Duodenal mucosa (tissue), 2 donors: Measurements from ENCODE around the gene CDX2.

Experiments used
- H3K27ac ChIP-seq: one replicate; pipeline ENCODE4 v1.7.0; 2013; ENCODE audit warnings: low read depth, low read length
- H3K27me3 ChIP-seq, 2 donors: one replicate each; pipeline ENCODE4 v1.7.0; 2013; ENCODE audit warnings: low read length in 2 of 2, control low read depth in 1 of 2; ENCODE audit not compliant: insufficient read depth in 2 of 2, control insufficient read depth in 1 of 2
- H3K36me3 ChIP-seq, 2 donors: one replicate each; pipeline ENCODE4 v1.7.0; 2013; ENCODE audit warnings: low read length in 2 of 2, control low read depth in 1 of 2; ENCODE audit not compliant: insufficient read depth in 2 of 2, control insufficient read depth in 1 of 2
- H3K4me1 ChIP-seq, 2 donors: one replicate each; pipeline ENCODE4 v1.7.0; 2013; ENCODE audit warnings: low read length in 2 of 2, control low read depth in 1 of 2; ENCODE audit not compliant: insufficient read depth in 2 of 2, control insufficient read depth in 1 of 2
- H3K4me3 ChIP-seq, 2 donors: one replicate each; pipeline ENCODE4 v1.7.0; 2013; ENCODE audit warnings: low read length in 2 of 2, low read depth in 1 of 2
- H3K9ac ChIP-seq, 2 donors: one replicate each; pipeline ENCODE4 v1.7.0; 2013; ENCODE audit warnings: low read length in 2 of 2, low read depth in 1 of 2
- H3K9me3 ChIP-seq, 2 donors: one replicate each; pipeline ENCODE4 v1.7.0; 2013; ENCODE audit warnings: low read length in 2 of 2, control low read depth in 1 of 2; ENCODE audit not compliant: control insufficient read depth in 1 of 2

Gene CDX2

DNA sequence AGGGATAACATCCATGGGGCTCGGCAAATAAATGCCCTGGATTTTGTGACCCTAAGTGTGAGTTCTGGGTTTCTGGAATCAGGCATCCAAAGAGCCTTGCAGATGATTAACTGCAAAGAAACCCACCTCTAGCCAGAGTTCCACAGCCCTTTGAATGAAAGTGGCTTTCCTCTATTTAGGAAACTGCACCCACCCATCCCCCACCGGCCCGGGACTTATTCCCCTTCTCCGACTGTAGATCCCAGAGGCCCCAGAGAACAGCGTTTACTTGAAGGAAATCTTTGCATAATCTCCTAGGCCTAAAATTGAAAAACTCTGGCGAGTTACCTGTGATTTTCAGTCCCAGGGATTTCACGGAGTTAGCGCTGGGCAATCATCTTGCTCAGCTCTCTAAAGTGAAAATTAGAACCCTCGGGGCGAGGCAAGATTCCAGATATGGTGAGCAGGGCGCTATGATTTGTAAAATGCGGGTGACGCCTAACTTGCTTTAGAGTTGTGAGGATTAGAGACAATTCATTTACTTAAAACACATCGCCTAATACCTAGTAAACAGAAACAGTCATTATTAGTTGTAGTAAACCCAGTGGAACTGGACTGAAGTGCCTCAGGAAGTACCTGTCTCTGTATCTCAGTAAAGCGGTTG lies 10.0 kb upstream of the CDX2 start:
- H3K27me3 ChIP-seq: peaks cover 17 to 36% of the 10 kb centered on the region in 2 donors
- H3K9ac ChIP-seq: peak overlapping the region; percentile 85 to 89
- peak overlapping the region; percentile 74 for H3K27ac ChIP-seq
- peaks cover 4 to 5% of the 10 kb centered on the region in 2 donors for H3K4me1 ChIP-seq
- H3K4me3 ChIP-seq: peak overlapping the region; percentile 64 to 74
- no peaks in the 10 kb centered on the region for H3K9me3 ChIP-seq
- no peaks in the 10 kb centered on the region for H3K36me3 ChIP-seq

DNA sequence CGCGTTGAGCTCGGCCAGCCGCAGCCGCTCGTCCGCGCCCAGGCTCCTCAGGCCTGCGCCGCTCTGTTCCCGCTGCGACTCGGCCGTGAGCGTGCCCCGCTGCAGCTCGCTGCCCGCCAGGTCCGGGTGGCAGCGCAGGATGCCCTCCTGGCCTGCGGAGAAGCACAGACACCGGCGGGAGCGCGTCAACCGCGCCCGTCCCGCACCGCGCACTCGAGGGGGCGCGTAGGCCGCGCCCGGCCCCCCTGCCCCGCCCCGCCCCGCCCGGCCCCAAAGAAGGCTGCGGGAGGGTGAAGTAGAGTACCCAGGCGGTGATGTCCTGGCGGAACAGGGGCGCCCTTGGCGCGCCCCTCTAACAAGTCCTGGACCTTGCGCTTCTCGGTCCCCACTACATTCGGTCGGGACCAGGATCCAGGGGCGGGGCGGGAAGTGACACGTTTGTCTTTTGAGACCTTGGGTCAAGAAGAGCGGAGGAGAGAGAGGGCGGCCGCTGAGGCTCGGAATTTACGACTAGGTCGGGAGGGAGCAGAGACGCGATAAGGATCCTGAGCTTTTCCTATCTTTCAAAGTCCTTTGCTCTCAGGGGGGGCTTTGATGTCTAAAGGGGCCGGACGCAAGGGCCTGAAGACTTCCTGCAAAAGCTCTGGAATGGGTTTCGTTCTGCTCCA lies 9.3 kb upstream of the CDX2 start:
- Histone ChIP-seq H3K27ac (peak overlapping the region; percentile 74), H3K9ac (peak overlapping the region; percentile 88 to 89), H3K9me3 (no peaks in the 10 kb centered on the region), H3K36me3 (no peaks in the 10 kb centered on the region), H3K4me1 (peaks cover 7 to 12% of the 10 kb centered on the region in 2 donors), H3K27me3 (peaks cover 17 to 39% of the 10 kb centered on the region in 2 donors), H3K4me3 (peak overlapping the region; percentile 70 to 74)

DNA sequence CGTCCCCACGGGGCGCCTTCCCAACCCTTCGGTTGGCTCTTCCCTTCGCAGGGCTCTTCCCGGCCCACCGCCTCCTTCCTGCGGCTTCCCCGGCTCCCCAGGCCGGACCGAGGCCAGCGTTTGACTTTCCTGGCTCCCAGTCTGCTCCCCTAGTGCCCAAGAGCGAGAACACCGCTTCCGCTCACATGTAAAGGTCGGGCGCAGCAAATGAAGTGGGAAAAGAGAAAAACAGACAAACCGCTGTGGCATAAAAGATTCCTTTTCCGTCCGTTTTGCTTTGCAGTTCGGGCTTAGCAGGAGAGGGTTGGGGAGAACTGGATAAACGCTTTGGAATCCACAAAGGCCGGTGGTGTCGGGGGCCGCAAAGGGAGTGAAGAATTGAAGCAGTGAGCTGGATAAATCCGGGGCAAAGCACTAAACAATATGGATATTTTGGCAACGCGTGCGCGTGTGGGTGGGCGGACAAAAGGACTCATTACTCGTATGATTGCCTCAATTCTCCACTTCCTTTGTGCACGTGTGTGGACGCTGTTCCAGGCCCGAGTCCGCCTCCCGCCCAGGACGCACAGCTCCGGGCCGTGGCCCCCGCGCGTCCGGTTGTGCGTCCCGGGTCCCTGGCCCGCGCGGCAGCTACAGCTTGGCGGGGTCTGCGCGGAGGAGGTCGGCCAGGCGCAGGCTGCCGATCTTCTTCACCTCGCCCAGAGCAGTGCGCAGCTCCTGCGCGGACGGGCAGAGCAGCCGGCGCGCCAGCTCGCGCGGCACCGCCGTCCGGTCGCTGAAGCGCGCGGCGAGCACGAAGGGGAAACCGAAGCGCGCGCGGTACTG lies 8.6 kb upstream of the CDX2 start:
- Histone ChIP-seq H3K27me3 (peaks cover 17 to 39% of the 10 kb centered on the region in 2 donors), H3K36me3 (no peaks in the 10 kb centered on the region), H3K4me1 (peaks cover 13 to 19% of the 10 kb centered on the region in 2 donors), H3K4me3 (peak overlapping the region; percentile 70 to 74), H3K9me3 (no peaks in the 10 kb centered on the region), H3K9ac (peak overlapping the region; percentile 88 to 89), H3K27ac (peak overlapping the region; percentile 74)

DNA sequence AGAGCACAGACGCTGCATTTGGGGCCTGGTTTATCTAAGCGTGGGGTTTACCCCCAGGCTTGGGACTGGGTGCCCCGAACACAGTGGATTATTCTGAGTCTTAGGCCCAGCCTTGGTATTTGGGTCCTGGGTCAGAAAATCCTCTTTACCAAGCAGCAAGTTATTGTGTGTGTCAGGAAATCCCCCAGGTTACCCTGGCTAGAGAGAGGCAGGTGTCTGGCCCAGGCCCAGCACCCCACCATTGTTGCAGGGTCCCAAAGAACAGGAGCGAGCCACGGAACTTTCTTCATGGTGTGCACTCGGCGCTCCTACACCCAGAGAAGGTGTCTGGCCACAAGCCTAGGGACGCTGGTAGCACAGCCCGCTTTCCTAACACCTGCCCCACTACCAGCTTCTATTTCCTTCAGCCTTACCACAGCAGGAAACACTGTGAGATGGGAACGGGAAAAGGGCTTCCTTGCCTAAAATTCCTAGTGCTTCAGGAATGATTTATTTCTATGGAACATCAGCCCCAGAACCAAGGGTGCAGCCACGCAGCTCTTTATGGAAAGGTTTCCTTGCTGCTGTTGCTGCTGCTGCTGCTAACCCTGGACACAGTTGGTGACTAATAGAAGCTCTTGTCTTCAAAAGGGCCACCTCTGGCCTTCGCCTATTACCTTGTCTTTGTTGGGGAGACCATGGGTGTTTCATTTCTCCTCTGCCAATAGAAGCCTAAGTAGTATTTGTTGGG lies 7.4 kb upstream of the CDX2 start:
- H3K36me3 ChIP-seq: no peaks in the 10 kb centered on the region
- H3K9me3 ChIP-seq: no peaks in the 10 kb centered on the region
- peak overlapping the region; percentile 63 for H3K27ac ChIP-seq
- peaks cover 25 to 35% of the 10 kb centered on the region in 2 donors for H3K27me3 ChIP-seq
- peak overlapping the region; percentile 88 to 89 for H3K9ac ChIP-seq
- peak overlapping the region; percentile 62 to 74 for H3K4me3 ChIP-seq
- H3K4me1 ChIP-seq: peaks cover 24 to 31% of the 10 kb centered on the region in 2 donors

DNA sequence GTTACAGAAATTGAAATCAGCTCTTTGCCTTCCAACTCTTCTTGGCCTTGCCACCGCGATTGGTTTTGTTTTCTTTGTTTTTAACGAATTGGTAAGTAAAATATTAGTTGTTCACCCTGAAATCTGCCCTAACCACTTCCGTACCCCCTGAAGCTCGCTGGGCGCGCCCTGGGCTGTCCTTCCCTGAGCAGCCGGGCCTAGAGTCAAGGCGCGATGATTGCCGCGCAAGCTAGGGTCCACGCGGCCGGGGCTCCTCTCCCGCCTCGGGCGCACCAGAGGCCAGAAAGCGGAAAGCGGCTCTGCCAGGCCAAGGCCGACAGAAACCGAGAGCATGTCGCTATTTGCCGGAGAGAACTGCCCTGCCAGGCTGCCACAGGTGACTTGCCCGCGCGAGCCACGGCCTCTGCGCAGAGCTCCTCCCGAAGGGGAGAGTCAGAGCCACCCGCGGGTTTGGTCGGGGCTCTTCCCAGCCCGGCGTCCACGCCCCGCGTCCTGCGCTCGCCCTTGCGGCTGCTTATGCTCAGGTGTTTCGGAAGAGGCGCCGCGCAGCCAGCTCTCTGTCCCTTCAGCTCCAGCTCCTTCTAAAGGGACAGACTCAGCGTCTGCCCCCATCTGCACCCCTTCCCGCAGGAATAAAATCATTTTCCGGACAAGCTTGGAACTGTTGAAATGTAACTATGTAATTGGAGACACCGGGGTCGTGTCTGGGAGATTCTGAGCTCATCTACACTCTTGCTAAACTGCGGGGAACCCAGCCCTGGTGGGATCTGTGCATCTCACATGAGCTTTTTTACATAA lies 6.6 kb upstream of the CDX2 start:
- Histone ChIP-seq H3K4me1 (peaks cover 31 to 37% of the 10 kb centered on the region in 2 donors), H3K27me3 (peaks cover 29 to 35% of the 10 kb centered on the region in 2 donors), H3K9me3 (no peaks in the 10 kb centered on the region), H3K9ac (peak overlapping the region; percentile 88 to 89), H3K4me3 (peak overlapping the region; percentile 62 to 74), H3K27ac (peak overlapping the region; percentile 63), H3K36me3 (no peaks in the 10 kb centered on the region)

DNA sequence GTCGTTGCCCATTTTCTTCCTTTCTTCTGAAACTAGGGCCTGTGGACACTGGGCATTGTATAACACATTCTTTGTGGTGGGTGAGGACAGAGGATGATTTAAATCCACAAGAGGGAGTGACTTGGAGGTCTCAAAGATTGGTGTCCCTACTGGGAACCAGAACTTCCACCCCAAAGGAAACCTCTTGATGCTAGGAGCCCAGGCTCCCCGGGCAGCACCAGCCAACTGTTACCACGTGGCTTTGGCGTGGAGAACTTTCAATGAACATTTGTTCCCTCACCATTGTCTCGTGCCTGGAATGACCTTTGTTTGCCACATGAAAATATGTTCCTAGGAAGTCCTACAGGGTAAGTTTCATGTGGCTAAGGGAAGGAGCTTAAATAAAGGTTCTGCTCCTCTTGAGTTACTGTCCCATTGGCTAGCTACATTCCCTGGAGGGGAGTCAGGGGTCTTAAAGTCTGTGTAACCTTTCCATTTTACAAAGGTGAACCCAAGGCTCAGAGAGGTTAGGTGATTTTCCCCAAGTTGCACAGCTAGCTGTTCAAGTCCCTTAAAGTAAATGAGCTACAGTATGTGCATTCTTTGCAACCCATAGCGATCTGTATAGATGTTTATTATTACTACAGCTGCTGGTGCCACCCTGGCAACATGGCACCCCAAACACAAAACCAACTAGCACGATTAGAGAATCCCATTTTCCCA lies 5.0 kb upstream of the CDX2 start:
- H3K27ac ChIP-seq: no peak overlapping the region
- H3K9me3 ChIP-seq: no peaks in the 10 kb centered on the region
- peaks cover 21 to 35% of the 10 kb centered on the region in 2 donors for H3K27me3 ChIP-seq
- H3K4me1 ChIP-seq: peaks cover 33 to 46% of the 10 kb centered on the region in 2 donors
- no peaks in the 10 kb centered on the region for H3K36me3 ChIP-seq
- H3K4me3 ChIP-seq: no peak overlapping the region
- no peak overlapping the region for H3K9ac ChIP-seq

DNA sequence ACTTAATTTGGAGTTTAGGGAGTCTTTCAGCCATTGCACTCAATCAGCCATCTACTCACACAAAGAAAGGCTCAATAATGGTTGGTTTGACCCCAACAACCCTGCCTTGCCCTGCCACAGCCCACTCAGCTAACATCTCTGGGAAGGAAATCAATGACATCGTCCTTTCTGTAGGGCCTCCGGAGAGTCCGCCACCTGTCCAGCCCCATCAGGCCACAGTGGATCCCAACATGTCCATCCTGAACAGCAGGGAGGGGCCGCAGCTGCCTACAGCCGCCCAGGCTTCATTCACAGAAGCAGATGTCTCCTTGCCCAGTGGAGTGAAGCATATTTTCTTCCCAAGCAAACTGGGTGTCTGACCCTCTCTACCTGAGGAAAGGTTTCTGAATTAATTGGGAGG lies 4.2 kb upstream of the CDX2 start:
- H3K4me1 ChIP-seq: peaks cover 33 to 46% of the 10 kb centered on the region in 2 donors
- no peaks in the 10 kb centered on the region for H3K36me3 ChIP-seq
- H3K27ac ChIP-seq: no peak overlapping the region
- no peaks in the 10 kb centered on the region for H3K9me3 ChIP-seq
- H3K4me3 ChIP-seq: no peak overlapping the region
- H3K9ac ChIP-seq: peak overlapping the region in 1 of 2 donors; percentile 3
- peaks cover 19 to 30% of the 10 kb centered on the region in 2 donors for H3K27me3 ChIP-seq

DNA sequence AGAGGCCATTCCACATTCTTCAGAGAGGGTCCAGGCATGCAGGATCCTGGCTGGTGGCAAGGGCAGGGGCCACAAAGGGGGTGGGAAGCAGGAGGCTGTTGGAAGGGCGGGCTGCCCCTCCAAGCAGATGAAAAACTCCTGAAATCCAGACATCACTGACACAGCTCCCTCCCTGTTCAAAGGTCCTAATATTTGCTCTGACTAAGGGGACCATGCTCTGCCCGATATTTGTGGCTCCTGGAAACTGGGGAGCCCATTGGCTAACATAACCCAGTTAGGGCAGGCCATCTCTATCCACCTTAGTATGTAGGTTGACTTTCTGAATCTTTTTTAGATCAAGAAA lies 3.3 kb upstream of the CDX2 start:
- Histone ChIP-seq H3K36me3 (no peaks in the 10 kb centered on the region), H3K4me3 (no peak overlapping the region), H3K27me3 (peaks cover 25 to 36% of the 10 kb centered on the region in 2 donors), H3K4me1 (peaks cover 33 to 46% of the 10 kb centered on the region in 2 donors), H3K9ac (peak overlapping the region; percentile 74 to 76), H3K27ac (no peak overlapping the region), H3K9me3 (no peaks in the 10 kb centered on the region)
